ENCODE measurements around the gene SH3RF2. TPM values are rescaled to one million over a fixed set of nuclear protein-coding genes. Genes with fewer than 3 reads are reported as not detected.

SH3RF2 gene, protein sequence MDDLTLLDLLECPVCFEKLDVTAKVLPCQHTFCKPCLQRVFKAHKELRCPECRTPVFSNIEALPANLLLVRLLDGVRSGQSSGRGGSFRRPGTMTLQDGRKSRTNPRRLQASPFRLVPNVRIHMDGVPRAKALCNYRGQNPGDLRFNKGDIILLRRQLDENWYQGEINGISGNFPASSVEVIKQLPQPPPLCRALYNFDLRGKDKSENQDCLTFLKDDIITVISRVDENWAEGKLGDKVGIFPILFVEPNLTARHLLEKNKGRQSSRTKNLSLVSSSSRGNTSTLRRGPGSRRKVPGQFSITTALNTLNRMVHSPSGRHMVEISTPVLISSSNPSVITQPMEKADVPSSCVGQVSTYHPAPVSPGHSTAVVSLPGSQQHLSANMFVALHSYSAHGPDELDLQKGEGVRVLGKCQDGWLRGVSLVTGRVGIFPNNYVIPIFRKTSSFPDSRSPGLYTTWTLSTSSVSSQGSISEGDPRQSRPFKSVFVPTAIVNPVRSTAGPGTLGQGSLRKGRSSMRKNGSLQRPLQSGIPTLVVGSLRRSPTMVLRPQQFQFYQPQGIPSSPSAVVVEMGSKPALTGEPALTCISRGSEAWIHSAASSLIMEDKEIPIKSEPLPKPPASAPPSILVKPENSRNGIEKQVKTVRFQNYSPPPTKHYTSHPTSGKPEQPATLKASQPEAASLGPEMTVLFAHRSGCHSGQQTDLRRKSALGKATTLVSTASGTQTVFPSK
- total RNA-seq: 1.5 and 7.7 TPM in 2 replicates

DNA sequence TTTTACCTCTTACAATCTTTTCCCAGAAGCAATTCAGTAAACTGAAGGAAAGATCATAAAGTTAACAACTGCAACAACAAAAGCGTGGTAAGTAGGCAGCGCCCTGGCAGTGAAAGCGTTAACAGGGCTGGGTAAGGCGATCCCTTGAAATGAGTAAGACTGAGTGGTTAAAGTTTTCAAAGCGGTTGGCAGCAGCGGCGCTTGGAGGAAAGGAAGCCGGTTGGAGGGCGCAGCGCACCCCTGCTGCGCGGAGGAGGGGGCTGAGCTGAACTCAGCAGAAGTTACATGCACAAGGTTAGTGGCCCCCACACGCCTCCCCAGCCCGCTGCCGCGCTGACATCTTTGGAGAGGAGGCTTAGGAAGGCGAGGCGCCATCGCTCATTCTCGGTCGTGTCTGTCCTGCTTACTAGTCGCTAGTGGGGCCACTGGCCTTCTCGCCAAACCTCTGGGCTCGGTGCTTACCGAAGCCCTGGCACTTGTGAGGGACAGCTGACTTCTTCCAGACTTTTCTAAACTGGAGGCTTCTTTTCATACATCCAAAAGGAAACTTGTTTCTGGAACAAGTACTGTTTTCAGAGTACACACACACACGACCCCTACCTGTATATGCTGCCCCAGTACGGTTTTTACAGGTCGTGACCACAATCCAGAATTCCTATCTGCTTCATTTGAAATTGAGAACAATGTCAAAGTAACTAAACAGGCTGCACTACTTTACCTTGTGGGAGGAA is at the start of gene SH3RF2:
Gene SH3RF2, plus strand, starts transcription at position 178 of the 731 bp plus-strand sequence. CDS start 1,351 bp downstream, outside the sequence.

DNA sequence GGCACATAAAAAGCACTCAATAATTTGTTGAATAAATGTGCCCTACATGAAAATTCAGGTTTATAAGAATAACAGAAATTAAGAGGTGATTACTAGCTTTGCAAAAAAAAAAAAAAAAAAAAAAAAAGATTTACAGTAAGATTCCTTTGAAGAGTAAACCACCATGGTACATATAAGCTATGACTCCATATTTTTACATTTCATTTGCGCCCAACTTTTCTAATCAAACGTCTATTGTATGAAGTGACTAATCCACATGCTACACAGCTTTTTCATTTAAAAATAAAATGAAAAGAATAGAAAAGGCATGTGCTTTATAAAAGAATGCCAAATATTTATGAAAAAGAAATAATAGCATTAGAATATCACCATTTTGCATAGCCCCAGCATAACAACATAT is 169.1 kb downstream of the SH3RF2 start, which contains the start of gene PLAC8L1:
Gene PLAC8L1, minus strand, starts transcription at position 101 of the 400 bp plus-strand sequence. CDS start 1,266 bp downstream, outside the sequence.

Other genes with a start within 250 kb of the SH3RF2 start
- 21.7 and 29.2 TPM in 2 replicates for gene PRELID2, start 101.2 kb upstream of the SH3RF2 start, total RNA-seq
- gene GRXCR2, start 63.6 kb upstream of the SH3RF2 start, total RNA-seq: not detected in 2 replicates
- gene PLAC8L1, start 169.0 kb downstream of the SH3RF2 start, total RNA-seq: 0.59 TPM in 1 of 2 replicates, not detected in the other
- 136 and 172 TPM in 2 replicates for gene LARS1, start 246.1 kb downstream of the SH3RF2 start, total RNA-seq

All from smooth muscle cell of the umbilical artery (primary cell).